H1 (cell line): ENCODE data around the gene HK2. TPM values are rescaled to one million over a fixed set of nuclear protein-coding genes. Genes with fewer than 3 reads are reported as not detected.

Experiments used
- E2F6 ChIP-seq: IDR thresholded peaks from 2 replicates; pipeline ENCODE4 v1.6.1; 2012; ENCODE audit warnings: inconsistent platforms
- GABPA ChIP-seq: IDR thresholded peaks from 2 replicates; pipeline ENCODE4 v1.6.1; 2011; ENCODE audit warnings: mild to moderate bottlenecking, low read length, moderate library complexity, borderline replicate concordance; ENCODE audit not compliant: insufficient read depth
- KDM1A ChIP-seq: fragments of 200-600, 300-600 bp; sonication (generic); IDR thresholded peaks from 2 replicates; pipeline ENCODE4 v1.7.1; 2016; ENCODE audit warnings: mild to moderate bottlenecking, low read length, borderline replicate concordance
- KDM5A ChIP-seq: fragments of 200-600 bp; IDR thresholded peaks from 2 replicates; pipeline ENCODE4 v1.7.1; 2012; ENCODE audit warnings: mild to moderate bottlenecking, low read length, inconsistent platforms, mixed read lengths
- polyA plus RNA-seq, 7 experiments: library from polyadenylated mRNA; depleted of rRNA in 3 of 7; stranded (reverse) in 5 of 7; unstranded in 2 of 7; fragments of >200 nt in 5 of 7; fragments of 200-250 nt in 2 of 7; gene quantifications; 1 replicate in 5 of 7; 2 replicates in 1 of 7; 4 replicates in 1 of 7; pipeline versions ENCODE4 v1.2.1 to v1.2.3, GENCODE V29; 2011 to 2013; ENCODE audit warnings: missing spikeins in 2 of 7, mixed read lengths in 2 of 7
- total RNA-seq: library from RNA; stranded (reverse); fragmentation: NEBNext Ultra II Directional; extraction: Animal tissue kit (Norgen Biotek cat#: 25700); gene quantifications from 2 replicates; pipeline ENCODE4 v1.2.1, GENCODE V29; 2021

The HK2 gene
- total and polyA plus RNA-seq, 2 of the 8 experiments (the other 6 are each of a cell fraction or from before 2014, with no cell fraction given): 22.1 to 61.9 TPM

GRCh38 chr2:74861531-74861930, 27.6 kb downstream of the HK2 start (continued):
- TF ChIP-seq KDM1A (no peak), KDM5A (no peak), GABPA (no peak), E2F6 (no peak)
